GM18499 (cell line): ENCODE measurements around the gene OGFOD1.
"Not testable (repeated sequence)": the region's sequence is repeated elsewhere in the genome, so short reads cannot be mapped to it uniquely, and the experiment has no call there.

Experiments
- ATAC-seq: cut with Tn5 transposase; IDR thresholded peaks from one replicate; pipeline ENCODE4 v1.9.1; 2021; ENCODE audit warnings: moderate number of reproducible peaks; ENCODE audit not compliant: insufficient read depth, unreplicated experiment

OGFOD1 gene

DNA sequence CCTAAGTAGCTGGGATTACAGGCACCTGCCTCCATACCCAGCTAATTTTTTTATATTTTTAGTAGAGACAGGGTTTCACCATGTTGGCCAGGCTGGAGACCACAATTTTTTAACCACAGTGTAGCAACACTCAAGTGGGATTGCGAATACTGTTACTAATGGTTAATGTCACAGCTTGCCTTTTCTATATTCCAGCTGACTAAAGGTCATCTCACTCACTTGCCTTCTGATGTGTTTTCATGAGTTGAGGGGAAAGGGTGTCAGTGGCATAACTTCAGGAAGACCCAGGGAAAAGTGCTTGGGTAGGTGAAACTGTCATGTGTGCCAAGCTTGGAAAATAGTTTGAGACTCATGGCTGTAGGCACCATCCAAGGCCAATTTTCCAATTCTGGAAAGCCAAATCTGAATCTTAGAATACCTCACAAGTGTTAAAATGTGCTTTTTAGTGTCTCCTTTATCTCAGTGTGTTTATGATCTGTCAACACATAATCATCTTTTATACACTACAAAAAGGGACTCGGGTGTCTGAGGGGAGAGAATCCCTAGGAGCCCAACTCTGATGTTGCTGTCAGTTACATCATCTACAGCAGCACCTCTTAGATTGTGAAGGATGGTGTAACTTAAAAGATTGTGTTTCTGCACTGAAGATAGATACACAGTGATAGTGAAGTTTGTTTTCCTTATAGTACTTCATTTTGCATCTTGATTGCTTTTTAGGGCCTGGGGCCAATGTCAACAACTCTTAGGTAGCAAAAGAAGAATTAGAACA lies 27.1 kb downstream of the OGFOD1 start:
- ATAC-seq = no peak

DNA sequence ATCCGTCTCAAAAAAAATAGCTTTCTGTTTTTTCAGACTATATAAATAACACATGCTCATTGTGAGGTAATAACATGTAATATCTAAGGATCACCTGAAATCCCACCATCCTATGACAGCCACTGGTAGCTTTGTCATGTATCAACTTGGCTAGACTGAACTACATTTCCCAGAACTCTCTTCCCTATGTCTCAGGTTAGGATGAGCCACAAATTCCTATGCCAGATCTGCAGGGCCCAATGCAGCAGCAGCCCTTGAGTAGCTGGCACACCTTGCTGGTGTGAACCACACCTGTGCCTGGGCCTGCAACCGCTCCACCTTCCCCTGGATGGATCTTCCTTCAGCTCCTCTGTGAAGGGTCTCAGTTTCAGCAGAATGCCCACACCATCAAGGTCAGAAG lies 28.1 kb downstream of the OGFOD1 start:
- ATAC-seq = no peak

DNA sequence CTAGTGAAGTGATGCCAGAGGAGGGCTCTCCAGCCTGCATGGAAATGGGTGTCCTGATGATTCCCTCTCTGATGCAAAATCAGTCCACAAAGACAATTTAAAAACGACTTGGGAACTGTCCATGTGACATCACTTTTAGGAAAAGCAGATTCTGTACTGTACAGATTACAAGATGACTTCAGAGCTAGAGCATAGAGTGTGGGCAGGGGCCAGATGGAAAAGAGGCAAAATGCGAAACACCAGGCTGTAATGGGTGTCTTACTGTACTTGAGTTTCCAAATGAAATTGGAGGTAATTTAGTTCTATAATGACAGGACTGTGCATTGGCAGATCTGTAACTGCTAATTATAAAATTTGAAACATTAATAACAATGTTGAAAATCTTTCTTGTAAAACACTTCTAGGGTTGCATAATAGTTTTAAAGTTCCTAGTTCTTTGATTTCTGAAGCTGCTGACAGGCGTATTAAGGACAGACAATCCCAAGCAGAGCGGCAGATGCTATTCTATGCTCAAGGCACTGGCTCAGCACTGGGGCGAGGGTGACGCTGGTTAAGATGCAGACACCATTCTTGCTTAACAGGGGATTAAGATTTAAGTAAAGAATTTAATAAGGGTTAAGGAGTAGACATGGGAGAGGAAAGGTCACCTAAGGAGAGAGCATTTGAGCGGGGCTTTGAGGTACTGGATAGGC lies 29.6 kb downstream of the OGFOD1 start:
- no peak for ATAC-seq

DNA sequence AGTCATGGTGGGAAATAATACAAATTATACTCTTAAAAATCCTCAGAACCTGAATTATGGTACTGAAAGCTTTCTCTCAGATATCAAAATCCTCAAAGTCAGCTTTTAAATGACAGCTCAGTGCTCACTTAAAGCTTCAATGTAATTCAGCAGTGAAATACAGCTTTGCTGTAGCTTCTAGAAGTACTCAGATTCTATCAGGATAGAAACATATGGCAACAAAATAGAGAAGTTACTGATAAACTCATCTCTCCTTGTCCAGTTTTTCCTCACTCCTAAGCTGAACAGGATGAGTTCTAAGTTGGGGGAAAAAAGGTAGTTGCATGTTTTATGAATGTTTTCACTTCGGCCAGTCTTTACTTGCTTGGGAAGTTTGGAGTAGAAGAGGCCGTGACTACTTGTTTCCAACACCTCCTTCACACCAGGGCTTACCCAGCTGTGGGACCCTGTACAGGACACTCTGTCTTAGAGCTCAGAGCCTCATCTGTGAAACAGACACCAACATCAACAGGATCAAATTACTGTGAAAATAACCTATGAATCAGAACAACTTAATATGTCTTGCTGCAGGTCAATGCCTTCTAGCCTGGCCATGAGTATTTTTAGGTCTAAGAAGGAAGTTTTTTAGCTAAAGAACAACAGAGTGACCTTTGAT lies 30.2 kb downstream of the OGFOD1 start:
- ATAC-seq = no peak

DNA sequence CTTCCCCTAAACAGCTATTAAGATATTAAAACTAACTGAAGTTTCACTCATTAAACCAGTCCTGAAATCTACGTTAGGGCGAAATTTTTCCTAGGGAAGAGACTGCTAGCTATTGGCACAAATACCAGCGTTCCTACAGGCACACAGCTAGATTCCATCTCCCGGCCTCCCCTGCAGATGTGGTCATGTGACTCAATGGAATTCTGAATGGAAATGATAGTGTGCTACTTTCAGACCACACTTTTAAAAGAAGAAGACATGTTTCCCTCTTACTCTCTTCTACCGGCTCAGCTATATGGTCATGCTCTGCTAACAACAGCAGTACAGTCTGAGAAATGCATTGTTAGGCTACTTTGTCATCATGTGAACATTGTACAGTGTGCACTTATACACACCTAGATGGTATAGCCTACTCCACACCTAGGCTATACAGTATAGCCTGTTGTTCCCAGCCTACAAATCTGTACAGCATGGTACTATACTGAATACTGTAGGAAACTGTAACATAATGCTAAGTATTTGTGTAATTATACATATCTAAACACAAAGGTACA lies 31.4 kb downstream of the OGFOD1 start:
- no peak for ATAC-seq

DNA sequence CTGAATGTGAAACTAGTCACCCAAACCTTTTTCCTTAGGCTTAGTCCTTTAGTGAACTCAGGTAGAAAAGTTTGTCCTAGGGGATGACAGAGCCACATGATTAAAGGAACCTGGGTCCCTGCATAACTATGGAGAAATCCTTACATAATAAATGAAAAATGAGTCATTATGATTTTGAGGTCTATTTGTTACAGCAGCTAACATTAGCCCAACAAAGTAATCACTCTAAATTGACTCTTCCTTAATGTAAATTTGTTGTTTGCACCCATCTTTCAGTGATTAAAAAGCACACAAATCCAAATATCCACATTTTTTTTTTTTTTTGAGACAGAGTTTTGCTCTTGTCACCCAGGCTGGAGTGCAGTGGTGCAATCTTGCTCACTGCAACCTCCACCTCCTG lies 32.0 kb downstream of the OGFOD1 start:
- no peak for ATAC-seq

DNA sequence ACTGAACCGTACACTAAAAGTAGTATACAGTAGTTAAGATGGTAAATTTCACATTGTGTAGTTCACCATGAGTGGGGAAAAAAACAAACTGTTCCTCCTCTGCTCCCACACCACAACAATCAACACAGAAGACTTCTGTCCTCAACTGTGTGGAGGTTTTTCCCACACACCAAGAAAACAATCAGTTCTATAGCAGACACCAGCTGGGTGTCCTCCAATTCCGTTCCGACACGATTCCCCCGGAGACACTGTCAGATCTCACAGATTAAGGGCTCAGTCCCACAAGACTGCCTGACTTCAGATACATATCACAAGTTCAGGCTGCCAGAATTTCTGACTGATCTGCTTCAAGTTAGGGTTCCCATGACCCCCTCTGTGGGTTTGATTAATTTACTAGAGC lies 36.7 kb downstream of the OGFOD1 start:
- no peak for ATAC-seq

DNA sequence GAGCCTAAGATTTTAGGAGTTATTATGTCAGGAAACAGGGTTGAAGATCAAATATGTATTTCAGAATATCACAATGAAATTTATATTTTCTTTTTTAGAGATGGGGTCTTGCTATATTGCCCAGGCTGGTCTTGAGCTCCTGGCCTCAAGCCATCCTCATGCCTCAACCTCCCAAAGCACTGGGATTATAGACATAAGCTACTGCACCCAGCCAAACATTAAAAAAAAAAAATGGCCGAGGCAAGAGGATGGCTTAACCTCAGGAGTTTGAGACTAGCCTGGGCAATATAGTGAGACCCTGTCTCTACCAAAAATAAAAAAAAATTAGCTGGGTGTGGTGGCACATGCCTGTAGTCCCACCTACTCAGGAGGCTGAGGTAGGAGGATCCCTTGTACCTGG lies 37.5 kb downstream of the OGFOD1 start:
- not testable (repeated sequence) for ATAC-seq

DNA sequence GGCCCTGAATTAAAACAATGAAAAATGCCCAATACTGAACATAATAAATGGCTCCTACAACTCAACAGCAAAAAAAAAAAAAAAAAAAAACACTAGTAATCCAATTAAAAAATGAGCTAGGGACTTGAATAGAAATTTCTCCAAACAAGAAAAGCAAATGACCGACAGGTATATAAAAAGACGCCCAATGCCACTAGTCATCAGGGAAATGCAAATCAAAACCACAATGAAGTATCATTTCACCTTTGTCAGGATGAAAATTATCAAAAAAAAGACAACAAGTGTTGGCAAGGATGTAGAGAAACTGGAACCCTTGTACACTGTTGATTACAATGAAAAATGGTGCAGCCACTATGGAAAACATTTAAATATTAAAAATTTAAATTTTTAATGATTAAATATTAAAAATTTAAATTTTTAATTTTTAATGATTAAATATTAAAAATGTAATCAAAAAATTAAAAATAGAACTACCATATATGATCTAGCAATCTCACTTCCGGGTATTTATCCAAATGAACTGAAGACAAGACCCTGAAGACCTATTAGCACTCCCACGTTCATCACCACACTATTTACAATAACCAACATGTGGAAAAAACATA lies 40.4 kb downstream of the OGFOD1 start:
- no peak for ATAC-seq

DNA sequence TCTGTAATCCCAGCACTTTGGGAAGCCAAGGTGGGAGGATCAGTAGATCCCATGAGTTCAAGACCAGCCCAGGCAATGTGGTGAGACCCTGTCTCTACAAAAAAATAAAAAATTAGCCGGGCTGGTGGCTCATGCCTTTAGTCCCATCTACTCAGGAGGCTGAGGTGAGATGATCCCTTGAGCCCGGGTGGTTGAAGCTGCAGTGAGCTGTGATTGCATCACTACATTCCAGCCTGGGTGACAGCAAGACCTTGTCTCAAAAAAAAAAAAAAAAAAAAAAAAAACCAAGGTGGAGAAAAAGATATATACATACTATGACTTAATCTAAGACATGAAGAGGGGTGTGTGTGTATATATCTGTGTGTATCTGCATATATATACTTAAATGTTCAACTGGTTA lies 41.8 kb downstream of the OGFOD1 start:
- no peak for ATAC-seq

DNA sequence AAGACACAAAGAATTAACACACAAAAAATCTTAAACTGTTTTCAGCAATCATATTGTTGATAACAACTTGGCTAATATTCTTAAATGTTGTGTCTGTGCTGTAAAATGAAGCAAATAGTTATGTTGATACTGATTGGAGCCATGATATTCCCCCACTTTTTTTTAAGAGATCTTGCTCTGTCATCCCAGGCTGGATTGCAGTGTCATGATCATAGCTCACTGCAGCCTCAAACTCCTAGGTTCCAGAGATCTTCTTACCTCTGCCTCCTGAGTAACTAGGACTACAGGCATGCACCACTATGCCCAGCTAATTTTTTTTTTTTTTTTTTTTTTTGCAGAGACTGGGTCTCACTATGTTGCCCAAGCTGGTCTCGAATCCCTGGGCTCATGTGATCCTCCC lies 42.5 kb downstream of the OGFOD1 start:
- ATAC-seq = no peak

DNA sequence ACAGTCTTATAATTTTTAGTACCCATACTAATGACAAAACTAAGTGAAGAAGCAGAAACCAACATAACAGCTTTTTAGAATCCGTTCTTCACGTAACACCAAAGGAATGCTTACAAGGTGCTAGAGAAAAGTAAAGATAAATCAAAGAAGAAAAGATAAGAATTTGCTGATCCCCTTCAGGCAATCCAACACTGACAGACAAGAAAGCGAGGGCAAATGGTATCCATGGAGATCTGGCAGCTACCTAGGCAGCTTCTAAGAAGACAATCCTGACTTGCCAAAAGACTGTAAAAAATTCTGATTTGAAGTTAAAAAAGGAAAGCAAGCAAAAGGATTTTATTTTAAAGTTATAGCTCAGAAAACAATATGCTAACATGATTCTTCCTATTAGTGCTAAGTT lies 53.8 kb downstream of the OGFOD1 start:
- ATAC-seq = no peak

DNA sequence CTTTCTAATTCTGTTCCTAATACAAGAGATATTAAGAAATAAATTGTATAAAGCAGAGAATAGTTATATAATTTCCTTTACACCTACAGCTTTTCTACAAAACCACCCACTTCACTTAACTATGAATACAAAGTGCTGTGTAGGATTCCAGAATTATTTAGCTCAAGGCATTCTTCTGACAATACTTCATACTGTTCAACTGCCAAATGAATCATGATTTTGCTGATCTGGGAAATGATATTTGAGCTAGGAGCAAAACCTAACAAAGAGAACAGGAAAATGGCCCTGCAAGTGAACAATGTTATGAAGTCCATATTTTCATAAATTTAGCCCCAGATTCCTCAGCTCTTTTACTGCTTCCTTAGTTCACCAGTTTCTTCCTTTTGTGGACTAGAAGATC lies 55.6 kb downstream of the OGFOD1 start:
- ATAC-seq = no peak

DNA sequence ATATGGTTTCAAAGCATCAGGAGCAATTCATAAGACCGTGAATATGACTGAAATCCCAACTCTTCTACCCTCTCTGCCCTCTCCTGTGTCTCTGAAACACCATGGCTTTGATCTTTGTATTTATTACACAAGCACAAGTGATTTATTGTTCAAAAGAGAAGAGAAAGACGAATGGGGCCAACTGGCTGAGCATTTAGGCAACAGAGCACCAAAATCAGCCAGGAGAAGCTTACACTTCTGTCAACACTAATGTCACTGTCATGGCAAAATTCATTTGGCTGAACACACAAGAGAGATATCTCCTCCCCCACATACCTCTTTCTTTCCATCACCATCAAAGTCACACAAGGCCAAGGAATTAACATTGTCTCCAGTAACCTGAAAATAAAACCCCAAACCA lies 59.2 kb downstream of the OGFOD1 start:
- no peak for ATAC-seq

DNA sequence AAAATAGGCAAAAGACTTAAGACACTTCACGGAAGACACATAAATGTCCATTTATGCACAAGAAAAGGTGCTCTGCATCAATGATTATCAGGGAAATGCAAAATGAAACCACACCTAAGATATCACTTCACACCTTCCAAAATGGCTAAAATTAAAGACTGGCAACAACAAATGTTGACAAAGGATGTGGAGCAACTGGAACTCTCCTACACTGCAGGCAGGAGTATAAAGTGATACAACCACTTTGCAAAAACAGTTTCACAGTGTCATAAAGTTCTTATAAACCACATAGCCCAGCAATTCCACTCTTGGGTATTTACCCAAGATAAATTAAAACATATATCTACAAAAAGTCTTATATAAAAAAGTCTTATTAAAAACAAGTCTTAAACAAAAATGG lies 60.7 kb downstream of the OGFOD1 start:
- no peak for ATAC-seq

DNA sequence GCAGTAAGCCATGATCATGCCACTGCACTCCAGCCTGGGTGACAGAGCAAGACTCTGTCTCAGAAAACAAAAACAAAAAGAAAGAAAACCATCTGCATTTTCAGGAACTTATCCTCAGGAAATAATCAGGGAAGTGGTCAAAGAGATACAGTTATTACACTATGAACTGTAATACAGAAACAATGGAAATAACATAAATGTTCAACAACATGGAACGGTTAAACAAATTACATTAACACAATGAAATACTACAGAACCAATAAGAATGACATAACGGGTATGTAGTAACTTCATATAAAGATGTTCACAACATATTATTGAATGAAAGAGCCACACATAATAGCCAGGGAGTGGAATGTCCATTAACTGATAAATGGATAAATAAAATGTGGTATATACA lies 61.7 kb downstream of the OGFOD1 start:
- ATAC-seq = no peak

DNA sequence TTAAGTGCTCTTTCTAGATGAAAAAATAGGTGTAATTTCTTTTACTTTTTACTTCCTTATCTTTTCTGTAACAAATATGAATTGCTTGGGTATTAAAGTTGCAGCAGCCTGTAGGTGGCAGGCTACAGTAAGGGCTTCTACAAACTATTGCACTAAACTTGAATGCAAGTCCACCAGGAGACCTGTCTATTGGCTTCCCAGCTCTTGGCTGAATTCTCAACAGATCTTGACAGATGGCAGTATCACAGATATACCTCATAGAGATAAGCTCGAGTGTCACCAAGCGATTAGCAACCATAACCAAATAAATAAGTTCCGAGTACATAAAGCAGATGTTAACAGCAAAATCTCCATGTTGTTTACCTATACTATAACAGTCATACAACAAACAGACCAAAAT lies 62.6 kb downstream of the OGFOD1 start:
- no peak for ATAC-seq

DNA sequence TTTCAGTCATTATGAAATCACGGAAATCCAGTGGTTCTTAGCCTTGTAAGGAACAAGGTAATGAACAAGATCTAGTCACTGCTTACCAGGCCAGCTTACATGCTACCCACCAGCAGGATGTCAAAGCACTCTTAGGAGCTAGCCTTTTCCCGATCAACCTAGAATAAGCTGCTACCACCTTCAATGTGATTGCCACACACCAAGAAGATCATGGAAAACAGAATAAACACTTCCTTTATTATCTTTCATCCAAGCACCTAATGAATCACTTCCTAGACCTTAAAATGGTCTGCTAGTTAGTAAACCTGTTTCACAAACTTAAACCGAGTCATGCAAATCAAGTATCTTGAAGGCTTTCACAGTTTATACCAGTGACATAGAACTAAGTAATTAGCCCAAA lies 63.5 kb downstream of the OGFOD1 start:
- ATAC-seq = no peak

DNA sequence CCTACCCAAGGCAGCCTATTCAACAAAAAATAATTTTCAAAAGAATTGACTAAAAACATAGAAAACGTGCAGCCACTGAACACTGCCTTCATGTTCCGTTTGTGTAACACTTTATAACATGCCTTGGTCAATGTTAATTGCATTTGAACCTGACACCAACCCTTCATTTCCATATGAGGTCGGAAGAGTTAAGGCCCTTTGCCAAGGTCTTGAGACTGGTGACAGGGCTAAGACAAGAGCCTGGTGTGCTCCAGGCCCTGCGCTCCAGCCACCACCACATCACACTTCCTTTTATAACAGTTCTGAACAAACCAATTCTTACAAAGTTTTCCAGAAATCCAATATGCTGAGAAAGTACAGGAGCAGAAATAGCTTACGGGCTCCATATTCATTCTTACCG lies 64.3 kb downstream of the OGFOD1 start:
- no peak for ATAC-seq

DNA sequence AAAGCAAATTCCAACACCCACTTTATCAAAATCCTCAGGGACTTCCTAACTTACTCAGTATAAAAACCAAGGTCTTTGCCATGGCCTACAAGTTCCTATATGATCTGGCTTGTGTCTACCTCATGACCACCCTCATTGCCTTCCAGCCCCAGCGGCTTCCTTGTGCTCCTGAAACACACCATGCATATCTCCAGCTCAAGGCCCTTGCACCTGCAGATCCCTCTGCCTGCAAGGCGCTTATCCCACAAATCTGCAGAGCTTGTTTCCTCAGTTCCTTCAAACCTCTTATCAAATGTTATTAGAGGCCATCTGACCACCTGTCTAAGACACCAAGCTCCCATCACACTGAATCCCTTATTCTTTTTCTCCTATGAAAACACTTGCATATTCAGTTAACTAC lies 65.9 kb downstream of the OGFOD1 start:
- ATAC-seq = no peak

DNA sequence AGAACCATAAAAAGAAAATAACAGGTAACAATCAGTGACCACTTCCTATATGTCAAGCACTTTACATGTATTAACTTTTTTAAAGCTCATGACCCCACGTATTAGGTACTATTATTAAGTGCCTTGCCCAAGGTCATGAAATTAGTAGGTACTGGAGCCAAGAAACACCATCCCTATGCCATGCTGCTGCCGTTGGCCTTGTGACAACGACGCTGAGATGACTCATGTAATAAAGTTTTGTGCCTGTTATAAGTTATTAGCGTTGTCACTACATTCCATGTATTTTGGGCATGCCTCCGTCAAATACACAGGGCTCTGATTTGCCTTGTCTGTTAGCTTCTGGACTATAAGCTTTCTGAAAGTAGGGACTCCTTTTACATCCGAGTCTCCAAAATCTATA lies 67.1 kb downstream of the OGFOD1 start:
- no peak for ATAC-seq
